Panc1 (cell line): ENCODE measurements around the gene SUV39H1. TPM values are rescaled to one million over a fixed set of nuclear protein-coding genes. Genes with fewer than 3 reads are reported as not detected.
A peak's percentile ranks its signal among the peaks of the same experiment; 100 is the strongest.

Experiments used
- ATAC-seq: fragments of 200-7000 bp; cut with Tn5 transposase; 2 replicates; pipeline ENCODE4 v1.9.1; 2020; ENCODE audit warnings: mild to moderate bottlenecking, moderate library complexity
- BruUV-seq: library from RNA; stranded (reverse); fragments of 400-500 nt; replicated peaks from 2 replicates; lab custom pipeline; 2021; lab: Mats Ljungman, UMichigan
- CTCF ChIA-PET: fragments of 300-600 bp; sonication (Branson Sonifier 250); formaldehyde crosslinking; loops from one replicate; lab custom pipeline; 2022; ENCODE audit warnings: antibody characterized with exemption; lab: Charles Lee
- POLR2A ChIA-PET: fragments of 300-600 bp; sonication (Branson Sonifier 250); formaldehyde crosslinking; loops from one replicate; lab custom pipeline; 2022; ENCODE audit warnings: antibody characterized with exemption; lab: Charles Lee
- DNase-seq: peaks from one replicate; pipeline ENCODE4 v3.0.0-alpha.2; 2010; ENCODE audit warnings: low read depth, low spot score
- H3K27ac ChIP-seq: 2 replicates; pipeline ENCODE4 v1.5.1; 2011; ENCODE audit warnings: mild to moderate bottlenecking, low read length, inconsistent platforms
- H3K27me3 ChIP-seq: fragments of 200-500 bp; sonication (Bioruptor generic); 2 replicates; pipeline ENCODE4 v1.6.0; 2014; ENCODE audit warnings: low read length, inconsistent platforms; ENCODE audit not compliant: control insufficient read depth, insufficient read depth
- H3K36me3 ChIP-seq: fragments of 200-500 bp; sonication (Bioruptor generic); 2 replicates; pipeline ENCODE4 v1.5.1; 2014; ENCODE audit warnings: inconsistent platforms, mild to moderate bottlenecking, low read length, moderate library complexity; ENCODE audit not compliant: control insufficient read depth, insufficient read depth
- H3K4me1 ChIP-seq: 2 replicates; pipeline ENCODE4 v1.5.1; 2011; ENCODE audit warnings: inconsistent platforms, mild to moderate bottlenecking, low read length, moderate library complexity; ENCODE audit not compliant: control insufficient read depth, insufficient read depth
- H3K4me3 ChIP-seq, 2 experiments: 2 replicates each; pipeline ENCODE4 v1.5.1; 2011 to 2012; ENCODE audit warnings: low read depth in 2 of 2, low read length in 2 of 2, mild to moderate bottlenecking in 2 of 2, inconsistent platforms in 1 of 2, moderate library complexity in 1 of 2
- H3K9me3 ChIP-seq: fragments of 200-500 bp; sonication (Bioruptor generic); 2 replicates; pipeline ENCODE4 v1.5.1; 2014; ENCODE audit warnings: low read depth, mild to moderate bottlenecking, inconsistent platforms, low read length, moderate library complexity; ENCODE audit not compliant: control insufficient read depth, insufficient read depth
- POLR2AphosphoS5 ChIP-seq: IDR thresholded peaks from 2 replicates; pipeline ENCODE4 v1.6.1; 2012; ENCODE audit warnings: mild to moderate bottlenecking, low read depth, low read length, moderate library complexity
- SIN3A ChIP-seq: IDR thresholded peaks from 2 replicates; pipeline ENCODE4 v1.6.1; 2012; ENCODE audit warnings: low read depth, mild to moderate bottlenecking, low read length, moderate library complexity, borderline replicate concordance; ENCODE audit not compliant: insufficient read depth
- TCF7L2 ChIP-seq: IDR thresholded peaks from 2 replicates; pipeline ENCODE4 v1.6.1; 2011; ENCODE audit warnings: mild to moderate bottlenecking, low read depth, low read length, inconsistent platforms
- in situ Hi-C: cut with HindIII; loops from 2 replicates; pipeline ENCODE4 v1.10.0; 2016; ENCODE audit warnings: low sequenced_read_pairs, low pct_unique_long_range_greater_than_20kb
- intact Hi-C: fragments of 100-400 bp; cut with micrococcal nuclease; formaldehyde crosslinking; loops from one replicate; pipeline ENCODE4 v1.10.0; 2022; ENCODE audit not compliant: unreplicated experiment
- total RNA-seq: library from RNA; stranded (reverse); gene quantifications from one replicate; pipeline ENCODE4 v1.2.1, GENCODE V29; 2021; ENCODE audit not compliant: unreplicated experiment
- TF ChIP-seq, protein P1 (sequence below), 2 experiments: IDR thresholded peaks; 2 replicates each; pipeline ENCODE4 v1.6.1; 2011 to 2012; ENCODE audit warnings: low read depth in 2 of 2, control low read depth in 1 of 2, low read length in 1 of 2, mild to moderate bottlenecking in 1 of 2, moderate library complexity in 1 of 2; ENCODE audit not compliant: insufficient read depth in 1 of 2
- TF ChIP-seq, protein P2 (sequence below): fragments of 450-650 bp; IDR thresholded peaks from 2 replicates; pipeline ENCODE4 v1.5.1; 2017; ENCODE audit warnings: mild to moderate bottlenecking

The SUV39H1 gene
- total RNA-seq, 1 experiment from 2014 or later, result 25.6 TPM

DNA sequence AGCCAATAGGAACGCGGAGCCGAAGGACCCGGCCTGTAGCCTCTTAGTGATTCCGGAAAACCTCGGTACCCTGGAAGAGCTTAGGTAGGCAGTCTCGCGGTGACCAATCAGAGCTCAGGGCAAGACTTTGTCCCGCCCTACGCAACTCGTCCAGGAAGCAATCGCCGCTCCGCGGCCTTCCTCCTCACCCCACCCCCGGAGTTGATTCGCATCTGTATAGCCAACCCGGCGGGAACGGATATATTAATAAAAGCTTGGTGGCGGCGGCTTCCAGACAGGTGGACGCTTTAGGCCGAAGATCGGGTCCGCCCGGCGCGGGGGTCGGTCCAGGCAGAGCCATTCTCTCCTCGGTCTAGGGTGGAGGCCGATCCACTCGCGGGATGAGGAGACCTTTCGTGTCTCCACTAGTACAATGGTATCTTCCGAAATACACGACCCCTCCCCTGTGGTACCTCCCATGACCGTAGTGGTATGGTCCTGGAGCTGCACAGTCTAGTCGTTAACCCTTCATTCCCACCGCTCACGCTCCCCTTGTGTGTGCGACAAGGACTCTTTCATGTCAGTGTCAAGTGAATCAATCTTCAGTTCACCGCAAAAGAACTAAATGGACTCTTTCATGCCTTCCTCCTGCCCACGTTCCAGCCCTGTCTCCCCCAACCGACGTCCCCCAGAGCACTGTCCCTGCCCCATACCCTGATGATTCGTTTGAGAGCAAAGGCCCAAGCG, 40.8 kb downstream of the SUV39H1 start:
- intact Hi-C loops (no loop called here), in situ Hi-C loops (no loop called here)
- Histone ChIP-seq H3K4me3 (peak overlapping the region; percentile 58 to 74), H3K27ac (peak overlapping the region; percentile 95), H3K9me3 (no peaks in the 10 kb centered on the region), H3K4me1 (peaks cover 4% of the 10 kb centered on the region), H3K36me3 (no peaks in the 10 kb centered on the region), H3K27me3 (no peaks in the 10 kb centered on the region)
- peak; percentile 92 for DNase-seq
- POLR2A ChIA-PET, result interaction anchor here (0.5 to 0.6 kb wide), 2 partner anchors 63 to 169 kb away, joined by 3 to 5 read pairs; no protein-coding TSS in a partner anchor
- no TSS peak for BruUV-seq
- TF ChIP-seq SIN3A (0 out of 2 replicates have a peak, but pooled peaks have one; percentile 32), TCF7L2 (0 out of 2 replicates have a peak, but pooled peaks have one; percentile 24), POLR2AphosphoS5 (peak; percentile 82)
- TF ChIP-seq, protein P1, sequence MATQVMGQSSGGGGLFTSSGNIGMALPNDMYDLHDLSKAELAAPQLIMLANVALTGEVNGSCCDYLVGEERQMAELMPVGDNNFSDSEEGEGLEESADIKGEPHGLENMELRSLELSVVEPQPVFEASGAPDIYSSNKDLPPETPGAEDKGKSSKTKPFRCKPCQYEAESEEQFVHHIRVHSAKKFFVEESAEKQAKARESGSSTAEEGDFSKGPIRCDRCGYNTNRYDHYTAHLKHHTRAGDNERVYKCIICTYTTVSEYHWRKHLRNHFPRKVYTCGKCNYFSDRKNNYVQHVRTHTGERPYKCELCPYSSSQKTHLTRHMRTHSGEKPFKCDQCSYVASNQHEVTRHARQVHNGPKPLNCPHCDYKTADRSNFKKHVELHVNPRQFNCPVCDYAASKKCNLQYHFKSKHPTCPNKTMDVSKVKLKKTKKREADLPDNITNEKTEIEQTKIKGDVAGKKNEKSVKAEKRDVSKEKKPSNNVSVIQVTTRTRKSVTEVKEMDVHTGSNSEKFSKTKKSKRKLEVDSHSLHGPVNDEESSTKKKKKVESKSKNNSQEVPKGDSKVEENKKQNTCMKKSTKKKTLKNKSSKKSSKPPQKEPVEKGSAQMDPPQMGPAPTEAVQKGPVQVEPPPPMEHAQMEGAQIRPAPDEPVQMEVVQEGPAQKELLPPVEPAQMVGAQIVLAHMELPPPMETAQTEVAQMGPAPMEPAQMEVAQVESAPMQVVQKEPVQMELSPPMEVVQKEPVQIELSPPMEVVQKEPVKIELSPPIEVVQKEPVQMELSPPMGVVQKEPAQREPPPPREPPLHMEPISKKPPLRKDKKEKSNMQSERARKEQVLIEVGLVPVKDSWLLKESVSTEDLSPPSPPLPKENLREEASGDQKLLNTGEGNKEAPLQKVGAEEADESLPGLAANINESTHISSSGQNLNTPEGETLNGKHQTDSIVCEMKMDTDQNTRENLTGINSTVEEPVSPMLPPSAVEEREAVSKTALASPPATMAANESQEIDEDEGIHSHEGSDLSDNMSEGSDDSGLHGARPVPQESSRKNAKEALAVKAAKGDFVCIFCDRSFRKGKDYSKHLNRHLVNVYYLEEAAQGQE (IDR thresholded peaks at IDR 0.05; ENCODE audit: insufficient read depth in 1 of 2, low read depth in 2 of 2, low read length in 1 of 2), result no peak
- TF ChIP-seq, protein P2, sequence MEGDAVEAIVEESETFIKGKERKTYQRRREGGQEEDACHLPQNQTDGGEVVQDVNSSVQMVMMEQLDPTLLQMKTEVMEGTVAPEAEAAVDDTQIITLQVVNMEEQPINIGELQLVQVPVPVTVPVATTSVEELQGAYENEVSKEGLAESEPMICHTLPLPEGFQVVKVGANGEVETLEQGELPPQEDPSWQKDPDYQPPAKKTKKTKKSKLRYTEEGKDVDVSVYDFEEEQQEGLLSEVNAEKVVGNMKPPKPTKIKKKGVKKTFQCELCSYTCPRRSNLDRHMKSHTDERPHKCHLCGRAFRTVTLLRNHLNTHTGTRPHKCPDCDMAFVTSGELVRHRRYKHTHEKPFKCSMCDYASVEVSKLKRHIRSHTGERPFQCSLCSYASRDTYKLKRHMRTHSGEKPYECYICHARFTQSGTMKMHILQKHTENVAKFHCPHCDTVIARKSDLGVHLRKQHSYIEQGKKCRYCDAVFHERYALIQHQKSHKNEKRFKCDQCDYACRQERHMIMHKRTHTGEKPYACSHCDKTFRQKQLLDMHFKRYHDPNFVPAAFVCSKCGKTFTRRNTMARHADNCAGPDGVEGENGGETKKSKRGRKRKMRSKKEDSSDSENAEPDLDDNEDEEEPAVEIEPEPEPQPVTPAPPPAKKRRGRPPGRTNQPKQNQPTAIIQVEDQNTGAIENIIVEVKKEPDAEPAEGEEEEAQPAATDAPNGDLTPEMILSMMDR, result no peak
- ATAC-seq, result peak; percentile 99
- CTCF ChIA-PET, result interaction anchor here (0.6 kb wide), 1 partner anchor 418 kb away, joined by 3 read pairs; no protein-coding TSS in a partner anchor

DNA sequence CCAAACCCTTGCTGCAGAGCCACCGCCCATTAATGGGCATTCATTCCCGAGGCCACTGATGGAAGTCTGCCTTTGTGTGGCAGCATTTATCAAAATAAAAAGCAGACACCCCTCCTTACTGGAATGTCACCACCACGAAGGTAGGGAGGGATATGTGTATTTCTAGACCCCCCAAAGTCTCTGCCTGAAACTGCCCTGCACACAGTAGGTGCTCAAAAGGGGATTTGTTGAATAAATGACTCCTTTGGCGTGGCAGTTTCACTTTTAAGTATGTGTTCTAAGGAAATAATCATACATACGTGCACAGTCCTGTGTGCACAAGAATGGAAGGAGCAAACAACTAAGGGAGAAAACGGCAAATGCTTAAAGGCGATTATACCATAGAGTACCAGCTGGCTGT, 41.4 kb downstream of the SUV39H1 start:
- CTCF ChIA-PET, result interaction anchor here (0.6 kb wide), 1 partner anchor 418 kb away, joined by 3 read pairs; no protein-coding TSS in a partner anchor

More for the DNA sequence above, 41.4 kb downstream of the SUV39H1 start:
- BruUV-seq, result no TSS peak
- TF ChIP-seq, protein P2, result no peak
- TF ChIP-seq POLR2AphosphoS5, result no peak
- TF ChIP-seq, protein P1 (IDR thresholded peaks at IDR 0.05; ENCODE audit: insufficient read depth in 1 of 2, low read depth in 2 of 2, low read length in 1 of 2), result no peak
- no peak for TF ChIP-seq TCF7L2
- no peak for TF ChIP-seq SIN3A
- H3K4me3 ChIP-seq, result peak overlapping the region; percentile 58 to 74
- ATAC-seq, result no peak; the same call in 1 of the 2 replicates
- intact Hi-C loops (no loop called here), in situ Hi-C loops (no loop called here)
- H3K4me1 ChIP-seq, result peaks cover 4% of the 10 kb centered on the region
- H3K27me3 ChIP-seq, result no peaks in the 10 kb centered on the region
- no peaks in the 10 kb centered on the region for H3K9me3 ChIP-seq
- peak overlapping the region; percentile 95 for H3K27ac ChIP-seq
- POLR2A ChIA-PET, result no interaction called here
- H3K36me3 ChIP-seq, result no peaks in the 10 kb centered on the region
- DNase-seq, result no peak
